Dedifferentiated amniotic fluid mesenchymal stem cell (primary cell): ENCODE data around the gene PHLDB3.
A peak's percentile ranks its signal among the peaks of the same experiment; 100 is the strongest.
"Not testable (repeated sequence)": the region's sequence is repeated elsewhere in the genome, so short reads cannot be mapped to it uniquely, and the experiment has no call there.

Experiments
- DNase-seq: peaks from one replicate; pipeline ENCODE4 v3.0.0-alpha.2; 2016; ENCODE audit errors: extremely low spot score

Gene PHLDB3

DNA sequence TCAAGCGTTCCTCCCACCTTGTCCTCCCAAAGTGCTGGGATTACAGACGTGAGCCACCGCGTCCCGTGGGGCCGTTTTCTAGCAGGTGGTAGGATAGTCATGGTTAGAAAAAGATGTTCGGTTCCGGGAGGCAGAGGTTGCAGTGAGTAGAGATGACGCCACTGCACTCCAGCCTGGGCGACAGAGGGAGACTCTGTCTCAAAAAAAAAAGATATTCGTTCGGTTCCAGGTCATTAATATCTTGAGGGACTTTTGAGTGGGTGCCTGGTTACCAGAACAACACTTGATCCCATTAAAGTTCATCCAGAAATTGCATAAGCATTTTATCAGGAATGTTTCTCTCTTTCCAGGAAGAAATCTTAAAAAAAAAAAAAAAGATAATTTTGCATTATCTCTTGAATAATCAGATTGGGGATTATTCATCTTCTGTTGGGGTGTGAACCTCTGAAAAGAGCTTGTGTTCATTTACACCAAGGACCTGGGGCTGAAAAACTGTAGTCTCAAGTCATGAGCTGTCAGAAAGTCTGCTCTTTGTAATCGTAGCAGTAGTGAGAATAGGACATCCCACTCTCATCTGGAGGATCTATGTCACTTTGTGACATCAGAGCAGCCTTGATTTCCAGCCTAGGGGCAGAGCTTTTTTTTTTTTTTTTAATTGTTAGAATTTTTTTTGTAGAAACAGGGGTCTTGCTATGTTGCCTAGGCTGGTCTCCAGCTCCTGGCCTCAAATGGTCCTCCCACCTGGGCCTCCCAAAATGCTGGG, 23.5 kb upstream of the PHLDB3 start:
- no peak for DNase-seq

DNA sequence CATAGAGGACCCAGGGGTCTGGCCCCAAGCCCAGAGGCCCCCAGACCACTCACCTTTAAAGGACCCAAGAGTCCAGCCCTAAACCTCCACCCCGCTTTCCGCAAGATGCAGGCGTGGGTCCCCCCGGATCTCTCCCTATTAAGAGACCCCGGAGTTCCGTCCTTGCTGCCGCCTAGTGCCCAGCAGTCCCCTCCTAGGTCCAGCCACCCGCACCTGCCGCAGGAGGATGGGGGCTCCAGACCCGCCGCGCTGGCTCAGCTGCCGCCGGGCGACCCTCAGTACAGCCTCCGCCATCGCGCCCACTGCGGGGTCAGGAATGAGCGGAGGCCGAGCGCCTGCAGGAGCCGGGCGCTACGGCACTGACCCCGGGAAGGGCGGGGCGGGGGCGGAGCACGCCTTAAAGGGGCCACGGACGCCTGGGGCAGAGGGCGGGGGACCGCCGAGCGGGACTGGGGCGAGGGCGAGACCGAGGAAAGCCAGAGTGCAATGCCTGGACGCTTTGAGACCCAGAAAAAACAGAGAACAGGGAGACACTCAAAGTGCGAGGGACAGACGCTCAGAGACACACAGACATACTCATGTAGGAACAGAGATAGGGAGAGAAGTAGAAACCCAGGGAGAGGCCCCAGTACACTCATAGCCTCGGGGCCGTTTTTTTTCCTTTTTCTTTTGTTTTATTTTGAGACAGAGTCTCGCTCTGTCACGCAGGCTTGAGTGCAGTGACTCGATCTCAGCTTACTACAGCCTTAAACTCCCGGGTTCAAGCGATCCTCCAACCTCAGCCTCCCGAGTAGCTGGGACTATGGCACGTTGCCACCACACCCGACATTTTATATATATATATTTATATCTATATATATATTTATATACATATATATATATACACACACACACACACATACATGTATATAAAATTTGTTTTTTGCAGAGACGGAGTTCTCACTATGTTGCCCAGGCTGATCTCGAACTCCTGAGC, 22.6 kb upstream of the PHLDB3 start, which contains the start of gene ETHE1:
ETHE1 (minus strand) TSS at position 318 of the 976 bp plus-strand sequence; CDS start at position 294, 24 bp downstream.
- peak; percentile 46 for DNase-seq

DNA sequence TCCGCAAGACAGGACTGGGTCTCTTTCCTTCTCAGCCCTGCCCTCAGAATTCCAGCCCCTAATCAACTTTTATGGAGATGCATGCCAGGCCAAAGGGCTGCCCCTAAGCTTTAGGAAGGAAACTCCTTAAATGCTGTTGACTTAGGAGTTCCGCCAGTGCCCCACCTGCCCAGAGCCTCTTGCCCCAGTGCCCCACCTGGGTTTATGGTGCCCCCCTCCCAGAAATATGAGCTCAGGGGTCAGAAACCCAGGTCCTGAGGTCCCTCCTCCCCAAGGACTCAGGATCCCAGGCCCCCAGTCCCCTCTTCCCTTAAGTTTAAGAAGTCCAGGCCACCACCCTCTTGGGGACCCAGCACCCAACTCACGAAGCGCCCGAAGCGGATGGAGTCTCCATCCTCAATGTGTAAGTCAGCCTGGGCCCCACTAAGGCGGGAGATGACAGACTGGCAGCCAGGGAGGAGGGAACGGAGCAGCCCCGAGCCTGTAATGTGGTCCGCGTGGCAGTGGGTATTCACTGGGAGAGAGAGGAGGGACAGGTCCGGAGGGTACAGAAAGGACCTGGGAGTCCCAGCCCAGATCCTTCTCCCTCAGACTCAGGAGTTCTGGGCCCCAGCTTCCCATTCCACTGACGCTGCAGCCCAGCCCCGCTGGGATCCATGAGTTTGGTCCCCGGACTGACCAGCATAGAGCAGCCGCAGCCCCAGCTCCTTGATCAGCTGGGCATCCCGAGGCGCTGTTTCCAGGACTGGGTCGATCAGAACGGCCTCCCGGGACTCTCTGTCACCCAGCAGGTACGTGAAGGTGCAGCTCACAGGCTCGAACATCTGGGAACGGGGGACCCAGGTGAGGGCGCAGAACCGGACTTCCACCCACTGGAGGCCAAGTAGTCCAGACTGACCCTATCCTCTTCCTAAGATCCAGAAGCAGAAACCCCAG, 21.6 kb upstream of the PHLDB3 start:
- DNase-seq: no peak

DNA sequence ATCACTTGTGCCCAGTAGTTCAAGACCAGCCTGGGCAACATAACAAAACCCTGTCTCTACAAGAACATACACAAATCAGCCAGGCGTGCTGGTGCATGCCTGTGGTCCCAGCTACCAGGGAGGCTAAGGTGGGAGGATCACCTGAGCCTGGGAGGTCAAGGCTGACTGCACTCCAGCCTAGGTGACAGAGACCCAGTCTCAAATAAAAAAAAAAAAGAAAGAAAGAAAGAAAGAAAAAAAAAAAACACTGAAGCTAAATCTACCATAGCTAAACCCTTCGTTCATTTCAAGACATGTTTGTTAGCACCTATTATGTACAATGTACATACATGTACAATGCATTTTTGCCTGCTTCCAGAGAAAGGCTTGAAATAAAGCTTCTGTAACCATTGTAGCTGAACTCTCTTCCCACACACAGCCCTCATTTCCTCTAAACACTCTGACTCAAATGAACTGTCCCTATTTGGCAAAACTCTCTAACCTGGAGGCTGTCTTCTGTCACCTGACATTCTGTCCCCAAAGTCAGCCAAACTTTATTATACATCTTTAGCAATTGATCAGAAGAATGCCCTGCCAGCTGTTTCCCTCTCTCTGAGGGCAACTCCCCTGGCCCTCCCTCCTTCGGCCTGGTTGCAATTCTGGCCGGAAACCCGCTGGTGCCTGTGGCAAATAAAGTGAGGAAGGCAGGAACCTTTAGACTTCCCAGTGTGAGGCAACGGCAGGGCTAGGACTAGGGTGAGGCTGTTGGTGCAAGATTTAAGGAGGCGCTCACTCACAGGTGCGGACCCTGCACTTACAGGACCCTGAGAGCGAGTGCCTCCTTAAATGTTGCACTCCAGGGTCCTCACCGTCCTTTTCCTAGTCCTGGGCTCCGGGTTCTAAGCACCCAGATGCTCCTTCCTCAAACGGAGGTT, 20.6 kb upstream of the PHLDB3 start:
- DNase-seq: no peak

DNA sequence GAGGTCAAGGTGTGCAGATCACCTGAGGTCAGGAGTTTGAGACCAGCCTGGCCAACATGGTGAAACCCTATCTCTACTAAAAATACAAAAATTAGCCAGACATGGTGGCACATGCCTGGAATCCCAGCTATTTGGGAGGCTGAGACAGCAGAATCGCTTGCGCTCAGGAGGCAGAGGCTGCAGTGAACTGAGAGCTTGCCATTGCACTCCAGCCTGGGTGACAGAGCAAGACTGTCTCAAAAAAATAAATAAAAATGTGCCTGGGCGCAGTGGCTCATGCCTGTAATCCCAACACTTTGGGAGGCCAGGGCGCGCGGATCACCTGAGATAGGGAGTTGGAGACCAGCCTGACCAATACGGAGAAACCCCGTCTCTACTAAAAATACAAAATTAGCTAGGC, 19.1 kb upstream of the PHLDB3 start:
- DNase-seq: not testable (repeated sequence)

DNA sequence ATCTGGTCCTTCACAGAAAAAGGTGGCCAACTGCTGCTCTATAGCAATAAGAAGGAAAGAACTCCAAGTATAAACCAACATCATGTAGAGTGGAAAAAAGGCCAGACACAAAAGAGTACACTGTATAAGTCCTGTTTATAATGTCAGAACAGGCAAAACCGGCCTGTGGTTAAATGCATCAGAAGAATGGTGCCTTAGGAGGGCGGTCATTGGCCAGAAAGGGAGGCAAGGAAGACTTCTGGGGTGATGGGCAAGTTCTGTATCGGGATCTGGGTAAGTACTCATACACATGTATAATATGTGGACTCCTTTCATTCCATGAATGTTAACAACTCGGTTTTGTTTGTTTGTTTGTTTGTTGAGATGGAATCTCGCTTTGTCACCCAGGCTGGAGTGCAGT, 18.4 kb upstream of the PHLDB3 start:
- no peak for DNase-seq

DNA sequence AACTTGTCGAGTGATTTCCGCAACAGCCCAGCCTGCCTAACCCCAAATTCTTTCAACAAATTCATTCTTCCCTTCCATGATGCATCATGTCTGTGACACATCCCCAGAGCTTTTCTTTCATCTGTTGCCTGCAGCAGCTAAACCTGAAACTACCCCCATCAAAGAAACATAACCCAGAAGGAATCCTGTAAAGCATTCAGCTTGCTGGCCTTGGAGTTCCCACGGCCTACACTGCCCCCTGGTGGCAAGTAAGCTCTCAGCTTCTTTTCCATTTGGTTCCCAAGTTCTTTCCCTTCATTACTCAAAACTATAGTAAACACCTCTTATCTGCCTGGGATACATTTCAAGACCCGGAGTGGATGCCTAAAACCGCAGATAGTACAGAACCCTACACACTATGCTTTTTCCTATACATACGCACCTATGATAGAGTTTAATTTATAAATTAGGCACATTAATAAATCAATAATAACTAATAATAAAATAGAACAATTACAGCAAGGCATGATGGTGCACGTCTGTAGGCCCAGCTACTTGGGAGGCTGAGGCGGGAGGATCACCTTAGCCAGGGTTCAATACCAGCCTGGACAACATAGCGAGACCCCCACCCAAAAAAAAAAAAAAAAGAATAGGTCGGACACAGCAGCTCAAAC, 15.0 kb upstream of the PHLDB3 start:
- DNase-seq: peak; percentile 92

DNA sequence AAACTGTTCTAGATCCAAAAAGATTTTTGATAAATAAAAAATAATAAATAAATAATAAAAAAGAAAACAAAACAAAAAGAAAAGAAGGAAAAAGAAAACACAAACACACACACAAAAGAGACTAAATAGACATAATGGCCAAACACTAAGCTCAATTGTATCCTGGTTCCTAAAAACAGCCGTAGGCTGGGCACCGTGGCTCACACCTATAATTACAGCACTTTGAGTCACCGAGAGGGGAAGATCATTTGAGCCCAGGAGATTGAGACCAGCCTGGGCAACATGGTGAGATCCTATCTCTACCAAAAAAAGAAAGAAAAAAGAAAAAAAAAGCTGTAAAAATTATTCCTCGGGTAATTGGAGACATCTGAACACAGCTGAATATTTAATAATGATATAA, 13.5 kb upstream of the PHLDB3 start:
- DNase-seq: no peak

DNA sequence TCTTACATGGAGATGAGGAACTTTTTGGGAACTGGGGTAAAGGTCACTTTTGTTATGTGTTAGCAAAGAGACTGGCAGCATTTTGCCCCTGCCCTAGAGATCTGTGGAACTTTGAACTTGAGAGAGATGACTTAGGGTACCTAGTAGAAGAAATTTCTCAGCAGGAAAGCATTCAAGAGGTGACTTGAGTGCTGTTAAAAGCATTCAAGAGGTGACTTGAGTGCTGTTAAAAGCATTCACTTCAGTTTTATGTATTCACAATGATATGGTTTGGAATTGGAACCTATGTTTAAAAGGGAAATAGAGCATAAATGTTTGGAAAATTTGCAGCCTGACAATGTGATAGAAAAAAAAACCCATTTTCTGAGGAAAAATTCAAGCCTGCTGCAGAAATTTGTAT, 7.9 kb upstream of the PHLDB3 start:
- DNase-seq: not testable (repeated sequence)

DNA sequence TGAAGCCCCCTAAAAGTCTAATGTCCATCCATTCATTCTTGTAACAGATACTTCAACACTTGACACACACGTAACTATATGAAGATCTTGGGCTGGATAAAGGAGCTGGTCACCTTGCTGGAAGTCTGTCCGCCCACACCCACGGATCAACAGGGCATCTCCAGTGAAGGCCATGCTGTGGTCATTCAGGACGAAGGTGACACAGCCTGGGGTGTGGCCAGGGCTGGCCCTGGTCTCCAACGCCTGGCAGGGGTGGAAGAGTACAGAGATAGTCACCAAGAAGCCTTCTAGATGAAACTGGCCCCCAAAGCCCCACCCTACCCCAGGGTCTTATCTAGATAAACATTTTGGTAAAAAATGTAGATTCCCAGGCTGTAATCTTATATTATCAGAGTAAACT, 6.8 kb upstream of the PHLDB3 start:
- no peak for DNase-seq

DNA sequence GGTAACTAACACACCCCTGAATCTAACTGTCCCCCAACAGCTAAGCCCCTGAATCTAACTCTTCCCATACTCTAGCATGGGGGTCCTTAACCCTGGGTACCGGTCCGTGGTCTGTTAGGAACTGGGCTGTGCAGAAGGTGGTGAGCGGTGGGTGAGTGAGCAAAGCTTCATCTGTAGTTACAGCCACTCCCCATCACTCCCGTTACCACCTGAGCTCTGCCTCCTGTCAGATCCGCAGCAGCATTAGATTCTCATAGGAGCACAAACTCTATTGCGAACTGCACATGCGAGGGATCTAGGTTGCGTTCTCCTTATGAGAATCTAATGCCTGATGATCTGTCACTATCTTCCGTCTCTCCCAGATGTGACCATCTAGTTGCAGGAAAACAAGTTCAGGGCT, 6.2 kb upstream of the PHLDB3 start:
- DNase-seq: no peak

DNA sequence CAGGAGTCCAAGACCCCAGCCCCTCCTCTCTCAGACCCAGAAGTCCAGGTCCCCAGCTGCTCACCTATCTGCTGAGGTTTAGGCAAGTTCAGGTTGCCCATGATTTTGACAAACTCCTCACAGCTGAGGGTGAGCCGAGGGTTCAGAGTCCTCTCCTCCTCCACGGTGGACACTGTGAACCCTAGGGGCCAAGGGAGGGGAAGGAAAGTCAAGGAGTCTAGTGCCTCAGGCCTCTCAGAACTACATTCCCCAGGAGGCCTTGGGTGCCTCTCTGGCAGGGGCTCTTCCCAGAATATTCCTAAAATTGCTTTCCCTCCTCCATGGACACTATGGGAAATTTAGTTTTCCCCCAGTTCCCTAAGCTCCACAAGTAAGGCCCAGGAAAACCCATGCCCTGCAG, 3.3 kb upstream of the PHLDB3 start:
- DNase-seq: no peak

DNA sequence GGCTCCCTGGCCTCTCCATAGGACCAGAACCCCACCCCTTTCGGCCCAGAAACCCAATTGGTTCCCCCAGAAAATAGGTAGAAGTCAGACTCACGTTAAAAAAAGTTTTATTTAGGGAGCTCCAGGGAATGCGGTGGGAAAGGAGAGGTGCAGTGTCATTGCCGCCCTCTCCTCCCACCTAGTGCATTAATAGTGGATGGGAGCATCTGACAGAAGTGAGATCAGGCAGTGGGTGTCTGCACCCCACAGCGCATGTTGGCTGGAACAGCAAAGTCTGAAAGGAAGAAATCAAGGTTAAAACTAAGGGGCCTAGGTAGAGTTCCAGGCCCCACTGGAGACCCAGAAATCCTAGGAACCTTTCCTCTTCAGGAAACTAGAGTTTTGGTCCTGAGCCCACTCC, 2.1 kb upstream of the PHLDB3 start:
- no peak for DNase-seq

DNA sequence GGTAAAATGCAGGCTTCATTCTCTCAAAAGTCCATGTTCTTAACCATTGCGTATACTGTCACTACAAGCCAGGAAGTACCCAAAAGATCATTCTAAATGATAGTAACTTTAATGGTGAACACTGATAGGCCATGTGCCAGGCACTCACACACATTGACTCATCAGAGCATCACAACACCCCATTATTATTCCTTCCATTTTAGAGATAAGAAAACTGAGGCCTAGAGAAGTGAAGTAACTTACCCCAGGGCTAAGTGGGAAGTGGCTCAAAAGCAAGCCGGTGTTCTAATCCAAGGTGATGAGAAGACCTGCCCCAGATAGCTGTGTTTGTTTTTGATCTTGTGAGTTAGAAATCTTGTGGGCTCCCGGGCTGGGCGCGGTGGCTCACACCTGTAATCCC, 1.4 kb upstream of the PHLDB3 start:
- DNase-seq: no peak

DNA sequence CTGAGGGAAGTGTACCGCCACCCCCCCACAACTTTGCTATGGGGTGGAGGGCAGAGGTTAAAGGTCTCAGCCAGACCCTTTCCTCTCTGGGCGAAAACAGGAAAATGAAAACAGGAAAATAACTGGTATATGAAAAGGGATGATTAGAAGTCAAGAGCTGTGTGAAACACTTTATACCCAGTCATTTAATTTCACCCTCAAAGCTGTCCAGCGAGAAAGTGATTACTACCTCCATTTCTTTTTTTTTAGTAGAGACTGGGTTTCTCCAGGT, 575 bp upstream of the PHLDB3 start:
- no peak for DNase-seq

DNA sequence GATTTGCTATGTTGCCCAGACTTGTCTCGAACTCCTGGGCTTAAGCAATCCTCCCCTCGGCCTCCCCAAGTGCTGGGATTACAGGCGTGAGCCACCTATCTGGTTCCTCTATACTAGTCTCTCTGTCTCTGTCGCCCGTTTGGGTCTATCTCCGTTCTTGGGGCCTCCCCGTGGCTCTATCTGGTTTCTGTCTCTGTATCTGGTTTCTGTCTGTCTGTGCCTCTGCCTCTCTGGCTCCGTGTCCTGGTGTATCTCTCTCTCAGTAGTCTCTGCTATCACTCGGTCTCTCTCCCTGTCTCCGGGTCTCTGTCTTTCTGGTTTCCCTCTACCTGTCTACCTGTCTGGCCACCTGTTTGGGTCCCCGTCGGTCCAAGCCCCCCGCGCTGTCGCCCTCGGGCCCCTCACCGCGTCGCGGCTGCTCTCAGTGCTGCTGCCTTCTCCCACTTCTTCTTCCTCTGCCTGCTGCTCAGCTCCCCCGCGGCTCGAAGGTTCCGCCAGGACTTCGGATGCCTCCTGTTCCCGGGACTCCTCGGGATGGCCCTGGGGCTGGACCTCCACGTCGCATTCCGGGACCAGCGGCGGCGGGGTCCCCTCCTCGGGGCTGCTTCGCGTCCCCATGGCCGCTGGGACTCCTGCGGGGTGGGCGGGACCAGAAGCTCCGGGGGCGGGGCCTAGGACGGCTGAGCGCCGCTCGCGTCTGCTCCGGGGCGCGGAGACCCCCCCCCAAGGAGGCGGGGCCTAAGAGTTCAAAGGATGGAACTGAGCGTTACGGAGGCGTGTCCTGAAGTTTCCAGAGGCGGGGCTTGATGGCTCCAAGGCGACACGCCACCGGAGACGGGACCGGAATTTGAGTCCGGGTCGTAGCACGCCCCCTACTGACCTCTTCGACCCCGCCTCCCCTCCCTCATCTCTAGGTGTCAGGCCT, 783 bp downstream of the PHLDB3 start:
- DNase-seq: peak; percentile 91

DNA sequence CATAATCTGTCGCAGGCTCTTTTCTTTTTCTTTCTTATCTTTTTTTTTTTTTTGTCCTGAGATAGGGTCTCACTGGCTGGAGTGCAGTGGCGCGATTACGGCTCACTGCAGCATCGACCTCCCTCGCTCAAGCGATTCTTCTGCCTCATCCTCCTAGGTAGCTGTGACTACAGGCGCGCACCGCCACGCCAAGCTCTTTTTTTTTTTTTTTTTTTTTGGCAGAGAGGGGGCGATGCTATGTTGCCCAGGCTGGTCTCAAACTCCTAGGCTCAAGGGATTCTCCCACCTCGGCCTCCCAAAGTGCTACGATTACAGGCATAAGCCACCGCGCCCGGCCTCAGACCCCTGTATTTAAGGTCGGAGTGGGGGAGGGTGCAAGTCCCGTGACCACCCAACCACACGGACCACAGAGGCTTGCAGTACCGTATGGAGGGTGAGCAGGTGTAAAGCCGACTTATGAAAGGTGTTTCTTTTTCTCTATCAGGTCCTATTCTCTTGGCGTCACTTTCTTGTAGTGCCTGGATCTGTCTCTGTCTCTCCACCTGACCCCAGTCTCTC, 2.0 kb downstream of the PHLDB3 start:
- no peak for DNase-seq

DNA sequence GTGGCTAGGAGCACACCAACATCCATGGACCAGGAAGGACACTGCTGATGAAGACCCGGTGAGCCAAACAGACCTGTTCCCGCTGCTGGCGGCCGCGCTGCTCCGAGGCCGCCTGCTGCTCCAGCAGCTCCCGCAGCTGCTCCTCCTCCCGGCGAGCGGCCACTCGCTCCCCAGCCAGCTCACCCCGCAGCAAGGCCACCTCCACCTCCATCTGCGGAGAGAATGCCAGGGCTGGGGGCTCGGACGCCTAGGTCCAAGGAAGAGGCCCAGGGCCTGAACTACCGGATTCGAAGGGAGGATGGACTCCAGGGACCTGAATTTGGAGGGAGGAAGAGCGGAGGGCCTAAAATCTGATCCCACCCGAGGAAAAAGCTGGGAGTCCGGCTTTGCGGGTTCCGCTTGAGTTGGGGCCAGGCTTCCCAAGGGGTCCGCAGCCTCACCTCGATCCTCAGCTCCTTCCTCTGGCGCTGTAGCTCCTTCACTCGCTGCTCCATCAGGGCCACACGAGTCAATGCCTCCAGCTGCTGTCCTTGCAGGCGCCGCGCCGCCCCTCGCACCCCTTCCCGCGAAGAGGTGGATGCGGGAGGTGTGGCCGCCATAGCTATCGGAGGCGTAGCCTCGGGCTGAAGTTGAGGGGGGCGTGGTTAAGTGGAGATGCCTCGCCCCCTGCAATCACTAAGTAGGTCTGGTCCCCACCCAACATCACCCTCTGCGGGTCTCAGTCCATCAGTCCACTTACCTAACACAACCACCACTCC, 2.7 kb downstream of the PHLDB3 start:
- no peak for DNase-seq
